HepG2 (cell line): ENCODE measurements around the gene FNDC3B.

ENCODE experiments used
- CBFB ChIP-seq: sonication (generic); formaldehyde crosslinking; IDR thresholded peaks from 2 replicates; pipeline ENCODE4 v1.4.0; 2020; ENCODE audit warnings: missing genetic modification reagents
- FIP1L1 ChIP-seq: fragments of 200-400 bp; formaldehyde crosslinking; IDR thresholded peaks from 2 replicates; pipeline ENCODE4 v1.6.1; 2018; ENCODE audit warnings: low read depth, mild to moderate bottlenecking, low read length, moderate library complexity, borderline replicate concordance; ENCODE audit not compliant: insufficient read depth
- GATAD2A ChIP-seq: IDR thresholded peaks from 2 replicates; pipeline ENCODE4 v1.6.1; 2016
- HNRNPK ChIP-seq: fragments of 200-400 bp; formaldehyde crosslinking; IDR thresholded peaks from 2 replicates; pipeline ENCODE4 v1.6.1; 2018; ENCODE audit warnings: low read length, low read depth, moderate library complexity, mild to moderate bottlenecking; ENCODE audit not compliant: poor library complexity, severe bottlenecking
- MTA3 ChIP-seq: sonication (generic); formaldehyde crosslinking; IDR thresholded peaks from 2 replicates; pipeline ENCODE4 v1.4.0; 2020; ENCODE audit warnings: missing genetic modification reagents
- RXRA ChIP-seq: sonication (generic); formaldehyde crosslinking; IDR thresholded peaks from 2 replicates; pipeline ENCODE4 v1.5.1; 2020; ENCODE audit warnings: missing genetic modification reagents
- ZNF205 ChIP-seq: IDR thresholded peaks from 2 replicates; pipeline ENCODE4 v1.6.1; 2018; ENCODE audit warnings: missing biosample characterization, missing genetic modification reagents
- ZNF589 ChIP-seq: sonication (generic); formaldehyde crosslinking; conservative IDR thresholded peaks from 2 replicates; pipeline ENCODE4 v1.8.0; 2022; ENCODE audit warnings: mild to moderate bottlenecking, moderate library complexity, missing genetic modification reagents
- ZNF619 ChIP-seq: sonication (generic); formaldehyde crosslinking; IDR thresholded peaks from 2 replicates; pipeline ENCODE4 v1.4.0; 2020; ENCODE audit warnings: mild to moderate bottlenecking, missing genetic modification reagents
- TF ChIP-seq, protein P1 (sequence below): sonication (generic); formaldehyde crosslinking; IDR thresholded peaks from 2 replicates; pipeline ENCODE4 v1.5.0; 2020; ENCODE audit warnings: mild to moderate bottlenecking, missing genetic modification reagents, moderate library complexity

DNA sequence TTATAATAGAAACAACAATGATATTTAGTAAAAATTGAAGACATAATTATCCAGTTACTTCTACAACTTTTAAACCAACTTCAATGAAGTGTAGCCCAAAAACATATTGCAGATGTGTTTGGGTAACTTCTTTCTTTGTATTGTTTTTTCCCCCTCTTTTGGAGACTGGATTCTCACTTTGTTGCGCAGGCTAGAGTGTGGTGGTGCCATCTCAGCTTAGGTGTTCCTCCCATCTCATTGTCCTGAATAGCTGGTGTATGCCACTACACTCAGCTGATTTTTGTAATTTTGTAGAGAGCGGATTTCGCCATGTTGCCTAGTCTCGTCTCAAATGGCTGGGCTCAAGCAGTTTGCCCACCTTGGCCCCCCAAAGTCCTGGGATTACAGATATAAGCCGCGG, 148.1 kb downstream of the FNDC3B start:
- no peak for TF ChIP-seq ZNF205 (CRISPR knock-in tag)
- TF ChIP-seq, protein P1, sequence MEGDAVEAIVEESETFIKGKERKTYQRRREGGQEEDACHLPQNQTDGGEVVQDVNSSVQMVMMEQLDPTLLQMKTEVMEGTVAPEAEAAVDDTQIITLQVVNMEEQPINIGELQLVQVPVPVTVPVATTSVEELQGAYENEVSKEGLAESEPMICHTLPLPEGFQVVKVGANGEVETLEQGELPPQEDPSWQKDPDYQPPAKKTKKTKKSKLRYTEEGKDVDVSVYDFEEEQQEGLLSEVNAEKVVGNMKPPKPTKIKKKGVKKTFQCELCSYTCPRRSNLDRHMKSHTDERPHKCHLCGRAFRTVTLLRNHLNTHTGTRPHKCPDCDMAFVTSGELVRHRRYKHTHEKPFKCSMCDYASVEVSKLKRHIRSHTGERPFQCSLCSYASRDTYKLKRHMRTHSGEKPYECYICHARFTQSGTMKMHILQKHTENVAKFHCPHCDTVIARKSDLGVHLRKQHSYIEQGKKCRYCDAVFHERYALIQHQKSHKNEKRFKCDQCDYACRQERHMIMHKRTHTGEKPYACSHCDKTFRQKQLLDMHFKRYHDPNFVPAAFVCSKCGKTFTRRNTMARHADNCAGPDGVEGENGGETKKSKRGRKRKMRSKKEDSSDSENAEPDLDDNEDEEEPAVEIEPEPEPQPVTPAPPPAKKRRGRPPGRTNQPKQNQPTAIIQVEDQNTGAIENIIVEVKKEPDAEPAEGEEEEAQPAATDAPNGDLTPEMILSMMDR (CRISPR knock-in tag) = no peak
- no peak for TF ChIP-seq FIP1L1
- no peak for TF ChIP-seq HNRNPK
- no peak for TF ChIP-seq GATAD2A (CRISPR knock-in tag)
- no peak for TF ChIP-seq RXRA (CRISPR knock-in tag)
- TF ChIP-seq CBFB (CRISPR knock-in tag) = no peak
- no peak for TF ChIP-seq ZNF589
- no peak for TF ChIP-seq ZNF619 (CRISPR knock-in tag)
- no peak for TF ChIP-seq MTA3 (CRISPR knock-in tag)
